Measurements from ENCODE around the gene TTC3. TPM values are rescaled to one million over a fixed set of nuclear protein-coding genes. Genes with fewer than 3 reads are reported as not detected.

TTC3 gene
- total RNA-seq, 2 experiments from 2014 or later: 141 to 142 TPM

- H3K36me3 Mint-ChIP-seq (ENCODE audit: low read depth): peaks cover 86% of the 10 kb centered on the region
- no peaks in the 10 kb centered on the region for H3K27me3 Mint-ChIP-seq
- H3K9me3 Mint-ChIP-seq: no peaks in the 10 kb centered on the region
- intact Hi-C loops (cut with DNase I, micrococcal nuclease): no loop called here
- H3K27ac ChIP-seq (ENCODE audit: low read depth in 1 of 2, low read length in 2 of 2): no peak overlapping the region
- peaks cover 74% of the 10 kb centered on the region for H3K36me3 ChIP-seq (ENCODE audit: insufficient read depth, low read length)
- H3K27ac Mint-ChIP-seq: no peak overlapping the region
- ChIA-PET CTCF (no interaction called here), POLR2A (no interaction called here)
- H3K4me1 Mint-ChIP-seq (ENCODE audit: low read depth): peaks cover 12% of the 10 kb centered on the region
- DNase-seq (no peak), ATAC-seq (ENCODE audit: poor library complexity) (no peak)
- no peaks in the 10 kb centered on the region for H3K9me3 ChIP-seq (ENCODE audit: control insufficient read depth in 1 of 2, insufficient read depth in 1 of 2, low read length in 2 of 2)
- TF ChIP-seq, protein P1, sequence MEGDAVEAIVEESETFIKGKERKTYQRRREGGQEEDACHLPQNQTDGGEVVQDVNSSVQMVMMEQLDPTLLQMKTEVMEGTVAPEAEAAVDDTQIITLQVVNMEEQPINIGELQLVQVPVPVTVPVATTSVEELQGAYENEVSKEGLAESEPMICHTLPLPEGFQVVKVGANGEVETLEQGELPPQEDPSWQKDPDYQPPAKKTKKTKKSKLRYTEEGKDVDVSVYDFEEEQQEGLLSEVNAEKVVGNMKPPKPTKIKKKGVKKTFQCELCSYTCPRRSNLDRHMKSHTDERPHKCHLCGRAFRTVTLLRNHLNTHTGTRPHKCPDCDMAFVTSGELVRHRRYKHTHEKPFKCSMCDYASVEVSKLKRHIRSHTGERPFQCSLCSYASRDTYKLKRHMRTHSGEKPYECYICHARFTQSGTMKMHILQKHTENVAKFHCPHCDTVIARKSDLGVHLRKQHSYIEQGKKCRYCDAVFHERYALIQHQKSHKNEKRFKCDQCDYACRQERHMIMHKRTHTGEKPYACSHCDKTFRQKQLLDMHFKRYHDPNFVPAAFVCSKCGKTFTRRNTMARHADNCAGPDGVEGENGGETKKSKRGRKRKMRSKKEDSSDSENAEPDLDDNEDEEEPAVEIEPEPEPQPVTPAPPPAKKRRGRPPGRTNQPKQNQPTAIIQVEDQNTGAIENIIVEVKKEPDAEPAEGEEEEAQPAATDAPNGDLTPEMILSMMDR (IDR thresholded peaks at IDR 0.05): no peak
- H3K27me3 ChIP-seq (ENCODE audit: control insufficient read depth in 1 of 2, insufficient read depth in 2 of 2, low read length in 2 of 2): no peaks in the 10 kb centered on the region
- peaks cover 7% of the 10 kb centered on the region for H3K4me1 ChIP-seq (ENCODE audit: insufficient read depth, low read length)
- no peak overlapping the region for H3K4me3 ChIP-seq (ENCODE audit: low read length)
- no peak overlapping the region for H3K4me3 Mint-ChIP-seq
These were observed 157.7 kb downstream of the TTC3 start for GRCh38 chr21:37230632-37231248.

DNA sequence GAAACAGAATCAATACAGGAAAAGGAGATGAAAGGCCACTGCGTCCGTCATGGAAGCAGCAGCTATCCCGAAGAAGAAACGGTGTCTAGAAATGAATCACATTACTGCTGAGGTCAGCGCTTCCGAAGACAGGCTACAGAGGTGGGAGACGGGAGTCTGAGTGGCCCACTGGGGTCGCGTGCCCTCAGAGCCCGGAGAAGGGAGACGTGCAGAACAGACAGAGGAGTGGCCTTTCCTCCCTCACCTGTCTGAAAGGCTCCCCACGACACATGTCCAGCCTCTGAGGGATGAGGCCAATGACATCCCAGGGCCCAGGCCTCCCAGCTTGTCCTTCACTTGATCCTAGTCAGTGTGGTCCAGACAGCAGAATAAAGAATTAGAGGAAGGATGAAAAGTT lies 158.2 kb downstream of the TTC3 start:
- H3K4me3 ChIP-seq (ENCODE audit: low read length): no peak overlapping the region
- Mint-ChIP-seq H3K4me1 (ENCODE audit: low read depth) (peaks cover 7% of the 10 kb centered on the region), H3K27ac (no peak overlapping the region), H3K4me3 (no peak overlapping the region), H3K27me3 (no peaks in the 10 kb centered on the region), H3K9me3 (no peaks in the 10 kb centered on the region), H3K36me3 (ENCODE audit: low read depth) (peaks cover 87% of the 10 kb centered on the region)
- H3K9me3 ChIP-seq (ENCODE audit: control insufficient read depth in 1 of 2, insufficient read depth in 1 of 2, low read length in 2 of 2): no peaks in the 10 kb centered on the region
- ChIA-PET POLR2A (no interaction called here), CTCF (no interaction called here)
- no peaks in the 10 kb centered on the region for H3K27me3 ChIP-seq (ENCODE audit: control insufficient read depth in 1 of 2, insufficient read depth in 2 of 2, low read length in 2 of 2)
- TF ChIP-seq, protein P1 (IDR thresholded peaks at IDR 0.05): no peak
- H3K27ac ChIP-seq (ENCODE audit: low read depth in 1 of 2, low read length in 2 of 2): no peak overlapping the region
- intact Hi-C loops (cut with DNase I, micrococcal nuclease): no loop called here
- ATAC-seq (ENCODE audit: poor library complexity) (no peak), DNase-seq (no peak)
- H3K4me1 ChIP-seq (ENCODE audit: insufficient read depth, low read length): peaks cover 2% of the 10 kb centered on the region
- peaks cover 70% of the 10 kb centered on the region for H3K36me3 ChIP-seq (ENCODE audit: insufficient read depth, low read length)

- H3K9me3 Mint-ChIP-seq: no peaks in the 10 kb centered on the region
- CTCF ChIA-PET: no interaction called here
- H3K36me3 Mint-ChIP-seq (ENCODE audit: low read depth): peaks cover 87% of the 10 kb centered on the region
- Histone ChIP-seq H3K27ac (ENCODE audit: low read depth in 1 of 2, low read length in 2 of 2) (no peak overlapping the region), H3K36me3 (ENCODE audit: insufficient read depth, low read length) (peaks cover 68% of the 10 kb centered on the region), H3K4me1 (ENCODE audit: insufficient read depth, low read length) (no peaks in the 10 kb centered on the region), H3K27me3 (ENCODE audit: control insufficient read depth in 1 of 2, insufficient read depth in 2 of 2, low read length in 2 of 2) (no peaks in the 10 kb centered on the region), H3K4me3 (ENCODE audit: low read length) (no peak overlapping the region), H3K9me3 (ENCODE audit: control insufficient read depth in 1 of 2, insufficient read depth in 1 of 2, low read length in 2 of 2) (no peaks in the 10 kb centered on the region)
- no peak for DNase-seq
- TF ChIP-seq, protein P1 (IDR thresholded peaks at IDR 0.05): no peak
- no peaks in the 10 kb centered on the region for H3K27me3 Mint-ChIP-seq
- H3K4me1 Mint-ChIP-seq (ENCODE audit: low read depth): peaks cover 3% of the 10 kb centered on the region
- no peak for ATAC-seq (ENCODE audit: poor library complexity)
- intact Hi-C loops (cut with DNase I, micrococcal nuclease): no loop called here
- H3K4me3 Mint-ChIP-seq: no peak overlapping the region
- POLR2A ChIA-PET: no interaction called here
- H3K27ac Mint-ChIP-seq: no peak overlapping the region
These were observed 158.6 kb downstream of the TTC3 start for GRCh38 chr21:37231671-37232070.

Measured in CD4-positive, alpha-beta T cell (primary cell).